Brain microvascular endothelial cell (primary cell): ENCODE results near the gene SOX8.

Source experiments
- DNase-seq: peaks from one replicate; pipeline ENCODE4 v3.0.0-alpha.2; 2020
- H3K27ac ChIP-seq: fragments of 250-450 bp; sonication (Bioruptor Pico); 2 replicates; pipeline ENCODE4 v1.5.1; 2020; ENCODE audit warnings: mild to moderate bottlenecking, moderate library complexity
- H3K27me3 ChIP-seq: fragments of 250-450 bp; sonication (Bioruptor Pico); replicated peaks from 2 replicates; pipeline ENCODE4 v1.5.1; 2020; ENCODE audit warnings: mild to moderate bottlenecking
- H3K36me3 ChIP-seq: fragments of 250-450 bp; sonication (Bioruptor Pico); replicated peaks from 2 replicates; pipeline ENCODE4 v1.5.1; 2020; ENCODE audit warnings: mild to moderate bottlenecking
- H3K4me3 ChIP-seq: 2 replicates; pipeline ENCODE4 v1.5.1; 2011; ENCODE audit warnings: low read depth, mild to moderate bottlenecking, control low read depth, low read length, moderate library complexity
- in situ Hi-C: cut with HindIII; loops from 2 replicates; pipeline ENCODE4 v1.10.0; 2017; ENCODE audit warnings: low sequenced_read_pairs, low pct_ligation_motif_present
- TF ChIP-seq, protein P1 (sequence below): IDR thresholded peaks from 2 replicates; pipeline ENCODE4 v1.5.1; 2011; ENCODE audit warnings: low read depth, mild to moderate bottlenecking, moderate library complexity, low read length, control low read depth, inconsistent platforms; ENCODE audit errors: missing control alignments

The SOX8 gene

DNA sequence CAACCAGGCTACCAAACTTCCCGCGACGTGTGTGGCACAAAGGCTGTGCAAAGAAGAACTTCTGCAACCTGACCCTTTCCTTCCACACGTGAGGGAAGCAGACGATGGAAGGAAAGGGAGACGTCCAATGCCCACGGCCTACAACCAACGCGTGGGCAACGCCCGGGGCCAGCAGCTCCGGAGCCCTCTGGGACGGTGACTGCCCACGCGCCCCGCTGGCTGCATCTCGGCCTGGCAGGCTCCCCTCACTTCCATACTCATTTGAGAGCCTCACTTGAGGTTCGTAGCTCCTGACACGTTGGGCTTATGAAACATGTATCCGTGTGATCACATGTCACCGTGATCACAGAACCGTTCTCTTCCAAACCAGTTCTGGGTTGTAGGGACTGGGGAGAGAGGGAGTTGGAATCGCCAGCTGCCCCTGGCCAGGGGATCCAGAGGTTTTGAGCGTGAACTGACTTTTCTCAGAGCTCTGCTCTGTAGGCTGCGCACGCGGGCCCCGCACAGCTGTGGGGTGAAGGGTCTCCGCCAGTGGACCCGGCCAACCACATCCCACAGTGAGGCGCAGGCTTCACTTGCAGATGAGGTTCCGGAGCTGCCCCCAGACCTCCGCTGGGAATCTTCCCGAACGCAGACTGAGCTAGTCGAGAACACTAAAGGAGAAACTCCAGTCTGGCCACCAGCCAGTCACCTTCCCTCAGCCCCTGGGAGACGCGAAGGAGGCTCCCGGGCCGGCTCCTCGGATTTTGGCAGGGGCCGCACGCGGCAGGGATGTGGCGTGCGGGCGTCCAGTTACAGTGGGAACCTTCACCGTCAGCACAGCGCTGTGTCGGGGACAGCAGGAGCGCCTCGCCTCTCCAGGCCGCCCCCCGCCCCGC, 11.8 kb upstream of the SOX8 start:
- Histone ChIP-seq H3K27me3 (peaks cover 5% of the 10 kb centered on the region), H3K4me3 (peak overlapping the region; percentile 69), H3K36me3 (no peaks in the 10 kb centered on the region), H3K27ac (no peak overlapping the region)
- in situ Hi-C loops, result no loop called here
- DNase-seq, result no peak
- TF ChIP-seq, protein P1, sequence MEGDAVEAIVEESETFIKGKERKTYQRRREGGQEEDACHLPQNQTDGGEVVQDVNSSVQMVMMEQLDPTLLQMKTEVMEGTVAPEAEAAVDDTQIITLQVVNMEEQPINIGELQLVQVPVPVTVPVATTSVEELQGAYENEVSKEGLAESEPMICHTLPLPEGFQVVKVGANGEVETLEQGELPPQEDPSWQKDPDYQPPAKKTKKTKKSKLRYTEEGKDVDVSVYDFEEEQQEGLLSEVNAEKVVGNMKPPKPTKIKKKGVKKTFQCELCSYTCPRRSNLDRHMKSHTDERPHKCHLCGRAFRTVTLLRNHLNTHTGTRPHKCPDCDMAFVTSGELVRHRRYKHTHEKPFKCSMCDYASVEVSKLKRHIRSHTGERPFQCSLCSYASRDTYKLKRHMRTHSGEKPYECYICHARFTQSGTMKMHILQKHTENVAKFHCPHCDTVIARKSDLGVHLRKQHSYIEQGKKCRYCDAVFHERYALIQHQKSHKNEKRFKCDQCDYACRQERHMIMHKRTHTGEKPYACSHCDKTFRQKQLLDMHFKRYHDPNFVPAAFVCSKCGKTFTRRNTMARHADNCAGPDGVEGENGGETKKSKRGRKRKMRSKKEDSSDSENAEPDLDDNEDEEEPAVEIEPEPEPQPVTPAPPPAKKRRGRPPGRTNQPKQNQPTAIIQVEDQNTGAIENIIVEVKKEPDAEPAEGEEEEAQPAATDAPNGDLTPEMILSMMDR, result no peak

DNA sequence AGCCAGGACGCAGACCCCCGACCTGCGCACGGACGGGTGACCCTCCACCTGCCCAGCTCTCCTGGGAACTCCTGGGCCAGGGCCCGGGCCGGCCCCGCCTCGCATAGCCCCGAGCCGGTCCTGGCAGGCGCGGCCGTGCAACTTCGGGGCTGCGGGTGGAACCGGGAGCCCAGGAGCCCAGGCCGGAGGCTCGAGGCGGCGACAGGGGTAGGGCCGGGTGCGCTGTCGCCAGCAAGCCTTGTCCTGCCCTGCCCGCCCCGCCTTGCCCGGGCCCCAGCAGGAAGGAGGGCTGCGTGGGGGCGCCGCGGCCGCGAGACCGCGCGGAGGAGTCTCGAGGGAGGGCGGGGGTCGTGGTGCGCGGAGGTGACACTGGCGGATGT, 11.2 kb upstream of the SOX8 start:
- H3K36me3 ChIP-seq, result no peaks in the 10 kb centered on the region
- TF ChIP-seq, protein P1, result no peak
- DNase-seq, result no peak
- in situ Hi-C loops, result no loop called here
- H3K27me3 ChIP-seq, result peaks cover 5% of the 10 kb centered on the region
- peak overlapping the region; percentile 5 for H3K27ac ChIP-seq
- H3K4me3 ChIP-seq, result peak overlapping the region; percentile 69

DNA sequence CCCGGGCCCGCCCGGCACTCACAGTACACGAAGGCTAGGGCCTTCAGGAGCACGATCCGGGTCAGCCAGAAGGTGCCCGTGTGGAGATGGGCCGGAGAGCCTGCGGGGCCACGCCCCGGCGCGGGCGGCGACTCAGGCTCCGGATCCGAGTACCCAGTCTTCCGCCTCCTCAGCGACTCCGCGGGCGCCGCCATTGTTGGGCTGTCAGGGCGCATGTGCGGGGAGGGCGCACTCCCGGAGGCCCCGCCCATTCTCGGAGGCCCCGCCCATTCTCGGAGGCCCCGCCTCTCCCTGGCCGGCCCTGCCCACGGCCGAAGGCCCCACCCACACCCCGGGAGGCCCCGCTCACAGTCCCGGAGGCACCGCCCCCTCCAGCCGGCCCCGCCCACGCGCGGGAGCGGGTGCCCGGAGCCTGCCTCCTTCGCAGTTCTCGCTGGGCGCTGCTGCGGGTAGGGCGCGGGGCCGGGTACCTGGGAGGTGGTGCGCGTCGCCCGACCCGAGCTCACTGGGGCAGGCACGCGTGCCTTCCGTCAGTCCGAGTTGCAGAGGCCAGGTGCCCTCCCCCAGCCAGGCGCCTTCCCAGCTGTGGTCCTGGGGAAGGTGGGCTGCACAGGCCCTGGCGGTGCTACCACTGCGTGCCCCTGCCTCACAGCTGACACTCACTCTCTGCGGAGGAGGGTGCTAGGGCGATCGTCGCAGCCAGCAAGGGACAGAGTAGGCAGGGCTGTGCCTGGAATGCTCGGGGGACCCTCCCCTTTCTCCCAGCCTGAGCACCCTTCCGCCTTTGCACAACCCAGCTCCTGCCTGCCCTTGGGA, 10.6 kb upstream of the SOX8 start, which contains the start of gene LMF1:
LMF1 (minus strand) TSS at position 219 of the 816 bp plus-strand sequence; CDS start at position 215, 4 bp downstream.
- in situ Hi-C loops, result no loop called here
- Histone ChIP-seq H3K36me3 (no peaks in the 10 kb centered on the region), H3K27me3 (peaks cover 5% of the 10 kb centered on the region), H3K4me3 (peak within 1 kb of the TSS; percentile 69), H3K27ac (peak within 1 kb of the TSS; percentile 5)
- TF ChIP-seq, protein P1, result no peak
- DNase-seq, result peak; percentile 73

DNA sequence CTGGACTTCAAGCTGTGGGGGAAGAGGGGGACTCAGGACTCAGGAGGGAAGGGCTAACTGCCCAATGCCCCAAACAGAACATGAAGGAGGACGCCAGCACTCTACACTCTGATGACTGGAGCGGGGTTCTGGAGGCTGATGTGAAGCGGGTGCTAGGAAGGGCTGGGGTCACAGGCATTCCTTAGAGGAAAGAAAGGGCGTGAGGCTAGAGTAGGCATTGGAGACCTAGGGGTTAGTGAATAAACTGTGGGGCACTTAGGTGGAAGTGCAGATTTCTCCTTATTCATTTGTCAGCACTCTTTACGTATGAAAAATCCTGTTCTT, 10.0 kb upstream of the SOX8 start:
- no peak for DNase-seq
- no peak overlapping the region for H3K27ac ChIP-seq
- TF ChIP-seq, protein P1, result no peak
- no peaks in the 10 kb centered on the region for H3K36me3 ChIP-seq
- in situ Hi-C loops, result no loop called here
- H3K4me3 ChIP-seq, result no peak overlapping the region
- peaks cover 5% of the 10 kb centered on the region for H3K27me3 ChIP-seq

DNA sequence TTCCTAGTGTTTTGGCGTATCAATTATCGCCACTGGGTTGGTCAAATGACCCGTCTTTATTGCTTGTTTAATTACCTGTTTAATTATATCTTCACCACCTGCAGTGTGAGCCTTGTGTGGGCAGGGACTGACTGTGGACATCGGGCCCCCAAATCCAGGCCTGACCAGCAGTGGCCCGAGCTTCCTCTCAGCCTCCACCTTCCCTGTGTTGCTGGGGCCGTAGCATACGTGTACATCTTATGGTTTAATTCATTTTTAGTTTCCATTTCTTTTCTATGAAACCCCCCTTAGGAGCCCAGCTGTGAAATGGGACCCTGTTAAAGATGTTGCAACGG, 9.6 kb upstream of the SOX8 start:
- Histone ChIP-seq H3K27ac (no peak overlapping the region), H3K27me3 (peaks cover 5% of the 10 kb centered on the region), H3K4me3 (no peak overlapping the region), H3K36me3 (no peaks in the 10 kb centered on the region)
- no peak for DNase-seq
- TF ChIP-seq, protein P1, result no peak
- in situ Hi-C loops, result no loop called here
